ENCODE measurements around the gene DGKZ. TPM values are rescaled to one million over a fixed set of nuclear protein-coding genes. Genes with fewer than 3 reads are reported as not detected.

Gene DGKZ
- total and polyA plus RNA-seq, 10 of the 15 experiments (the other 5 are each of a cell fraction or from before 2014, with no cell fraction given) = 0.50 to 78.4 (median 39.5) TPM

- TF ChIP-seq ZNF687 (IDR thresholded peaks at IDR 0.05) (no peak), E2F4 (IDR thresholded peaks at IDR 0.05; ENCODE audit: low read depth, low read length) (no peak), ATF3 (IDR thresholded peaks at IDR 0.05; ENCODE audit: borderline replicate concordance, extremely low read depth, low read depth, low read length) (no peak), SMC3 (IDR thresholded peaks at IDR 0.05; ENCODE audit: borderline replicate concordance, low read length) (no peak), CREM (IDR thresholded peaks at IDR 0.05; ENCODE audit: low read depth) (no peak), ZNF592 (IDR thresholded peaks at IDR 0.05) (no peak), POLR2A (IDR thresholded peaks at IDR 0.05; ENCODE audit: low read depth, low read length) (no peak), E4F1 (IDR thresholded peaks at IDR 0.05; ENCODE audit: borderline replicate concordance, partially characterized antibody) (no peak), EED (IDR thresholded peaks at IDR 0.05; ENCODE audit: low read depth) (no peak), ZZZ3 (IDR thresholded peaks at IDR 0.05; ENCODE audit: control insufficient read depth, insufficient read length, low read depth) (no peak)
Measured at GRCh38 chr11:46386674-46387073, 39.4 kb downstream of the DGKZ start (continued).

All from GM12878 (cell line).